Measurements from ENCODE around the gene DHX34.

The DHX34 gene

DNA sequence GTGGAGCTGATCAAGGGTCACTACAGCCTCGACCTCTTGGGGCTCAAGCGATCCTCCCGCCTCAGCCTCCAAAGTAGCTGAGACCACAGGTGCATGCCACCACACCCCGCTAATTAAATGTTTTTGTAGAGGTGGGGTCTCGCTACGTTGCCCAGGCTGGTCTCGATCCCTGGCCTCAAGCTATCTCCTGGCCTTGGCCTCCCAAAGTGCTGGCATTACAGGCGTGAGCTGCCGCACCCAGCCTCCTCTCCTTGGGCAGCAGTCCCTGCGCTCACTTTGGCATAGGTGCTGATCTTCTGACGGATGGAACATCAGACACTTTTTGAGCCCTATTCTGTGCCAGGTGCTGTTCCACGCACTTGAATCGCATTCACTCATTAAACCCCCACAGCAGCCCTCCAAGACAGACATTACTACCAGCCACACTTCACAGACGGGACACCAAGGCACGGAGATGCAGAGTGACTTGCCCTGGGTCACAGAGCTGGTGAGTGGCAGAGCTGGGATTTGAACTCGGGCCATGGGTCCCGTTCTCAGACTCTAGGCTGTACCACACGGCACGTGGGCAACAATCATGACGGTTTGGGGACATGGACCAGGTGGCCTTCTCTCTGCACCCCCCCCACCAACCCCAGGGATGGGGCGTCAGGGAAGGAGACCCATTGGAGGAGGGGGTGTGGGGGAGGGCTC, 67.0 kb downstream of the DHX34 start:
- DNase-seq (ENCODE audit: insufficient read length, low spot score) = no peak
- FAIRE-seq = no peak

- no peak for DNase-seq (ENCODE audit: insufficient read length, low spot score)
- FAIRE-seq = no peak
Measured at GRCh38 chr19:47416643-47416985, 67.5 kb downstream of the DHX34 start.

- FAIRE-seq (no peak), DNase-seq (ENCODE audit: insufficient read length, low spot score) (no peak)
Measured at GRCh38 chr19:47417107-47417745, 68.1 kb downstream of the DHX34 start.

GRCh38 chr19:47417746-47418691, 68.9 kb downstream of the DHX34 start:
- FAIRE-seq (no peak), DNase-seq (ENCODE audit: insufficient read length, low spot score) (no peak)

DNA sequence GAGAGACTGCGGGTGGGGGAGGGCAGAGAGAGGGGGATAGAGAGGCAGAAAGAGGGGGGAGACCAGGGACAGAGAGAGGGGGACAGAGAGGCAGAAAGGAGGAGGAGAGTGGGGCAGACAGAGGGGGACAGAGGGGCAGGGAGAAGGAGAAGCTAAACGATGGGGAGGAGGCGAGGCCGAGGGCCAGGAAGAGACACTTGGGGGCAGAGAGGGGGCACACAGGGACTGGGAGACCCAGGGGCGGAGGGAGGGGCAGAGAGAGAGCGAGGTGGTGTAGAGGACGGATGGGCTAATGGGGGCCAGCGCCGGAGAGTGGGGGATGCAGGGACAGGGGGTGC, 69.5 kb downstream of the DHX34 start:
- FAIRE-seq (no peak), DNase-seq (ENCODE audit: insufficient read length, low spot score) (no peak)

DNA sequence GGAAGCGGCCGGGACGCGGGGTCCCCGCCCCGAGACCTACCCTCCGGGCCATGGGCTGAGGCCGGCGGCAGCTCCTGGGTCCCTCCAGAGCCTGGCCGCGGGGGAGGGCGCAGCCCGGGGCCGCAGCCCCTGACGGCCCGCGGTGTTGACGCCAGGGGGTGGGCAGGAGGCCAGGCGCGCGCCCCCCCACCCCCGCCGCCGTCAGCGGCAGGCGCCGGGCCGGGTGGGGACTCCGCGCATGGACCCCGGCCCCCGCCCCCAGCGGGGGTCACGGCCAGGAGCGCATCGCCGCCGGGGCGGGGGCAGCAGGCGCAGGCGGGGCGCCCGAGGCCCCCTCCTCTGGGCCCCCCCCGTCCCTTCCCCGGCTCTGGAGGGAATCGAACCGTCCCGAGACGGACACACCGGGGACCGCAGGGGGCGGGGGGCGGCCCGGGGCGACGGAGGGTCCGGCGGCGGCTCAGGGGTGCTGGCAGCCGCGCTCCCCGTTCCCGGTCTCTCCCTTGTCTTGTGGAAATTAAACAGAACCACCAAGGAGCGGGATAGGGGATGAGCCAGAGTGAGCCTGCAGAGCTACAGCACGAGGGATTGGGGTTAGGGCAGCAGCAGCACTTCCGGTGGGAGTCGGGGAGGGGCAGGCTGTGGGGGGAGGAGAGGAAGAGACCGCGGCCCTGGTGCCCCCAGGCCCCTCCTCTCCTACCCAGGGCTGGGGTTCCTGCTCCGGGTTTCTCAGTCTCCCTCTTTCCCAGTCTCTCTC, 70.1 kb downstream of the DHX34 start, which contains the start of gene MEIS3:
TSS of gene MEIS3 (minus strand) at position 498 of the 754 bp plus-strand sequence. CDS start at position 52, 446 bp downstream.
- FAIRE-seq (no peak), DNase-seq (ENCODE audit: insufficient read length, low spot score) (no peak)

DNA sequence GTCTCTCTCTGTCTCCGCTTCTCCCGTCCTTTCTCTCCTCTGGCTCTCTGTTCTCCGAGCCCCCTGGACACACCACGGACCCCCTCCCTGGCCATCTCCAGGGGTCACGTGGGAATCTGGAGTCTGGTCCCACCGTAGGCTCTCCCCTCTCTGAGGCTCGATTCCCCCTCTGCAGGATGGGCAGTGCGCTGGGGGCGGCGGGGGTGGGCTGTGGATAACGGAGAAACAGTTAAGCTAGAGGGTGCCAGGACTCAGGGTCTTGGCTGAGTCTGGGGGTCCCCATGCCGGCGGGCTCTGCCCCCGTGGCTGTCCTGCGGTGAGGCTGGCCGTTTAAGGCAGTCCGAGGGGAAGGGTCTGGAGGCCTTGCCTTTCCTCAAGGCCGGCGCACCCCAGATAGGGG, 70.7 kb downstream of the DHX34 start:
- DNase-seq (ENCODE audit: insufficient read length, low spot score) (no peak), FAIRE-seq (no peak)

DNA sequence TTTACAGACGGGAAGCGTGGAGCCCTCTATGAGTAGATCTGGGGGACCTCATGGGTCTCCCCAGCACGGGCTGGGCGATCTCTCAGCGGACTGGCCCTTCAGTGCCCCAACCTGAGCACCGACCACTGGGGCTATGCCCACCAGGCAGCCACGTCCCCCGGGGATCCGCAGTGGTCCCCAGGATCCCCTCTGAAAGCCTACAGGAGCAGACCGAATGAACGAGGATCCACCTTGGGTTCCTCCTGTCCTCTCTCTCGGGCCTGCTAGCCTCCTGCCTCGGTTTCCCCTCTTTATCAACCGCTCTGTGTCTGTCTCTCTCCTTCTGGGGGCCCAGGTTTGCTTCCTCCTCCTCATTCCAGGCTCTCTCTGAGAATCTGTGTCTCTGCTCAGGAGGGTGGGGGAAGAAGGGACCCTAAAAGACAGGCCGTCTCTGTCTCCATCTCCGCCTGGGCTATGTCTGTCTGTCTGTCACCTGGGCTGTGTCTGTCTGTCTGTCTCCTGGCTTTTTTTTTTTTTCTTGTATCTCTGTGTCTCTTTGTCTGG, 72.2 kb downstream of the DHX34 start:
- FAIRE-seq = no peak
- DNase-seq (ENCODE audit: insufficient read length, low spot score) = no peak

GRCh38 chr19:47421844-47422395, 72.8 kb downstream of the DHX34 start:
- no peak for FAIRE-seq
- no peak for DNase-seq (ENCODE audit: insufficient read length, low spot score)

DNA sequence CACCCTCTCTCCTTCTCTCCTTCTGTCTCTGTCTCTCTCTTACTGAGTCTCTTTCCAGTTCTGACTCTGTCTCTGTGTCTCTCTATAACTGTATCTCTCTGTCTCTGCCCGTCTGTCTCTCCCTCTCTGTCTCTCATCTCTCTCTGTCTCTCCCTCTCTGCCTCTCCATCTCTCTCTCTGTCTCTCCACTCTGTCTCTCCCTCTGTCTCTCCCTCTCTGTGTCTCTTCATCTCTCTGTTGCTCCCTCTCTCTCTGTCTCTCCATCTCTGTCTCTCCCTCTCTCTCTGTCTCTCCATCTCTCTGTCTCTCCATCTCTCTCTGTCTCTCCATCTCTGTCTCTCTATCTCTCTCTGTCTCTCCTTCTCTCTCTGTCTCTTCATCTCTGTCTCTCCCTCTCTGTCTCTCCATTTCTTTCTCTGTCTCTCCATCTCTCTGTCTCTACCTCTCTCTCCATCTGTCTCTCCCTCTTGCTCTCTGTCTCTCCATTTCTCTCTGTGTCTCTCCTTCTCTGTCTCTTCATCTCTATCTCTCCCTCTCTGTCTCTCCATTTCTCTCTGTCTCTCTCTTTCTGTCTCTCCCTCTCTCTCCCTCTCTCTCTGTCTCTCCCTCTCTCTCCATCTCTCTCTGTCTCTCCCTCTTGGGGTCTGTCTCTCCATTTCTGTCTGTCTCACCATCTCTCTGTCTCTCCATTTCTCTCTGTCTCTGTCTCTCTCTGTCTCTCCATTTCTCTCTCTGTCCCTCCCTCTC, 73.5 kb downstream of the DHX34 start:
- DNase-seq (ENCODE audit: insufficient read length, low spot score) (no peak), FAIRE-seq (no peak)

- DNase-seq (ENCODE audit: insufficient read length, low spot score) (no peak), FAIRE-seq (no peak)
Measured at GRCh38 chr19:47423203-47423882, 74.2 kb downstream of the DHX34 start.

GRCh38 chr19:47427241-47428176, 78.4 kb downstream of the DHX34 start:
- FAIRE-seq = peak; percentile 88

DNA sequence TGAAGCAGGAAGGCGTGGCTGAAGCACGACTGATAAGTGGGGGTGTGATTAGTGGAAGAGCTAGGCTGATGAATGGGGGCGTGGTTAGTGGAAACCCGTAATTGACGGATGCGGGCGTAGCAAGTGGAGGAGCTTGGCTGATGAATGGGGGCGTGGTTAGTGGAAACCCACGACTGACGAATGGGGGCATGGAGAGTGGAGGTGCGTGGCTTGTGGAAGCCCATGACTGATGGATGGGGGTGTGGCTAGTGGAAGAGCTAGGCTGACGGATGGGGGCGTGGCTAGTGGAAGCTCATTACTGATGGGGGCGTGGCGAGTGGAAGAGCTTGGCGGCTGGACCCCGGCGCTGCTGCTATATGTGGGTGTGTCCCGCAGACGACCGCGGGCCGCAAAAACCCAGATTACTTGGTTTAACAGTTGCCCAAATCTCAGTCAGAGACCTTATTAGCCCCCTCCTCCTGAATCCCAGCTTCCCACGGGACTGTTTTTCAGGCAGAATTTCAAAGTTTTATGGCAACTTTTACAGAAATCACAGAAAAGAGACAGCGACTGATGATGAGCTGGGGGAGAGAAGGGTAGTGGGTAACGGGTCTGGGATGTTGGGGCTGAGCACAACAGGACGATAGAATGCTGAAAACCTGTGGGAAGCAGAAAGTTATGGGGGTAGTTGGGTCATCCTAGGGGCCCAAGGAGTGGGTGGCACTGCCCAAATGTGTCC, 79.2 kb downstream of the DHX34 start:
- FAIRE-seq (peak; percentile 93), DNase-seq (ENCODE audit: insufficient read length, low spot score) (peak; percentile 86)

More at GRCh38 chr19:47427241-47428176, 78.4 kb downstream of the DHX34 start:
- DNase-seq (ENCODE audit: insufficient read length, low spot score) = peak; percentile 86

GRCh38 chr19:47429140-47429793, 80.2 kb downstream of the DHX34 start:
- no peak for DNase-seq (ENCODE audit: insufficient read length, low spot score)
- FAIRE-seq = no peak

- FAIRE-seq (no peak), DNase-seq (ENCODE audit: insufficient read length, low spot score) (no peak)
Measured at GRCh38 chr19:47430041-47430802, 81.1 kb downstream of the DHX34 start.

GRCh38 chr19:47432091-47432490, 83.0 kb downstream of the DHX34 start:
- DNase-seq (ENCODE audit: insufficient read length, low spot score) (no peak), FAIRE-seq (no peak)

All from GM19239 (cell line).